Endodermal cell (in vitro differentiated cells): ENCODE data around the gene LCN1. TPM values are rescaled to one million over a fixed set of nuclear protein-coding genes. Genes with fewer than 3 reads are reported as not detected.

ENCODE experiments used
- DNase-seq: peaks from one replicate; pipeline ENCODE4 v3.0.0-alpha.2; 2017
- H3K27ac ChIP-seq: 2 replicates; pipeline ENCODE4 v1.5.1; 2013; ENCODE audit warnings: mild to moderate bottlenecking, low read depth, low read length, moderate library complexity
- H3K27me3 ChIP-seq: 2 replicates; pipeline ENCODE4 v1.6.1; 2013; ENCODE audit warnings: mild to moderate bottlenecking, low read length, moderate library complexity; ENCODE audit not compliant: insufficient read depth, control insufficient read depth, poor library complexity, severe bottlenecking
- H3K36me3 ChIP-seq: 2 replicates; pipeline ENCODE4 v1.7.0; 2013; ENCODE audit warnings: mild to moderate bottlenecking, low read length, moderate library complexity; ENCODE audit not compliant: control insufficient read depth, insufficient read depth
- H3K4me1 ChIP-seq: one replicate; pipeline ENCODE4 v1.7.0; 2013; ENCODE audit warnings: low read length; ENCODE audit not compliant: control insufficient read depth, insufficient read depth
- H3K4me3 ChIP-seq: 2 replicates; pipeline ENCODE4 v1.5.1; 2013; ENCODE audit warnings: mild to moderate bottlenecking, low read length, moderate library complexity
- H3K9ac ChIP-seq: 2 replicates; pipeline ENCODE4 v1.6.1; 2013; ENCODE audit warnings: mild to moderate bottlenecking, low read length, moderate library complexity; ENCODE audit not compliant: poor library complexity, severe bottlenecking; ENCODE audit errors: extremely low read depth
- H3K9me3 ChIP-seq: 2 replicates; pipeline ENCODE4 v1.6.1; 2013; ENCODE audit warnings: mild to moderate bottlenecking, low read length, moderate library complexity; ENCODE audit not compliant: control insufficient read depth
- H3K27ac Mint-ChIP-seq: 2 replicates; pipeline ENCODE4 v1.8.0; 2020; ENCODE audit warnings: mixed read lengths
- H3K27me3 Mint-ChIP-seq: 2 replicates; pipeline ENCODE4 v1.8.0; 2021; ENCODE audit warnings: mild to moderate bottlenecking, mixed read lengths; ENCODE audit not compliant: insufficient read depth
- H3K36me3 Mint-ChIP-seq: 2 replicates; pipeline ENCODE4 v1.8.0; 2020; ENCODE audit warnings: low read depth, mixed read lengths
- H3K4me1 Mint-ChIP-seq: 2 replicates; pipeline ENCODE4 v1.8.0; 2020; ENCODE audit warnings: mixed read lengths
- H3K4me3 Mint-ChIP-seq: 2 replicates; pipeline ENCODE4 v1.8.0; 2020; ENCODE audit warnings: mild to moderate bottlenecking, moderate library complexity, mixed read lengths
- H3K9me3 Mint-ChIP-seq: 2 replicates; pipeline ENCODE4 v1.8.0; 2020; ENCODE audit warnings: mild to moderate bottlenecking, mixed read lengths
- WGBS, 2 experiments: methylation state at CpG; one replicate each; pipeline versions ENCODE4 v1.1.5 to v1.1.7; 2013; ENCODE audit warnings: missing lambda C conversion rate in 2 of 2, mixed read lengths in 1 of 2; ENCODE audit not compliant: insufficient coverage in 1 of 2, insufficient read length in 1 of 2; 5-methylcytosine and 5-hydroxymethylcytosine counted together
- long read RNA-seq, 4 experiments: library from polyadenylated mRNA in 2 of 4; library from RNA in 1 of 4; library from capped mRNA in 1 of 4; stranded (forward) in 3 of 4; unstranded in 1 of 4; transcript quantifications; one replicate each; pipeline ENCODE4 v2.0.0, GENCODE V29; 2020 to 2021; ENCODE audit warnings: inconsistent platforms in 1 of 4
- polyA plus RNA-seq, 2 experiments: library from polyadenylated mRNA; stranded (reverse); fragments of 50-300 nt; gene quantifications; one replicate each; pipeline ENCODE4 v1.2.3, GENCODE V29; 2013
- total RNA-seq, 2 donors: library from RNA; stranded (reverse); fragmentation: NEBNext Ultra II Directional in 1 of 2; extraction: Animal tissue kit (Norgen Biotek cat#: 25700) in 1 of 2; gene quantifications; 2 replicates in 1 of 2; 3 replicates in 1 of 2; pipeline ENCODE4 v1.2.1, GENCODE V29; 2021
- TF ChIP-seq, protein P1 (sequence below): fragments of 200-600 bp; sonication (generic); conservative IDR thresholded peaks from 2 replicates; pipeline ENCODE4 v1.5.0; 2021; ENCODE audit warnings: antibody characterized with exemption, mild to moderate bottlenecking

The LCN1 gene
- not detected for total RNA-seq
- not detected for polyA plus RNA-seq (2013, experiment 1 of 2)
- not detected for polyA plus RNA-seq (2013, experiment 2 of 2)
- long read RNA-seq, experiment 1: 0 reads
- long read RNA-seq, experiment 2: 0 reads
- long read RNA-seq, experiment 3: 0 reads
- long read RNA-seq, experiment 4: 0 reads

DNA sequence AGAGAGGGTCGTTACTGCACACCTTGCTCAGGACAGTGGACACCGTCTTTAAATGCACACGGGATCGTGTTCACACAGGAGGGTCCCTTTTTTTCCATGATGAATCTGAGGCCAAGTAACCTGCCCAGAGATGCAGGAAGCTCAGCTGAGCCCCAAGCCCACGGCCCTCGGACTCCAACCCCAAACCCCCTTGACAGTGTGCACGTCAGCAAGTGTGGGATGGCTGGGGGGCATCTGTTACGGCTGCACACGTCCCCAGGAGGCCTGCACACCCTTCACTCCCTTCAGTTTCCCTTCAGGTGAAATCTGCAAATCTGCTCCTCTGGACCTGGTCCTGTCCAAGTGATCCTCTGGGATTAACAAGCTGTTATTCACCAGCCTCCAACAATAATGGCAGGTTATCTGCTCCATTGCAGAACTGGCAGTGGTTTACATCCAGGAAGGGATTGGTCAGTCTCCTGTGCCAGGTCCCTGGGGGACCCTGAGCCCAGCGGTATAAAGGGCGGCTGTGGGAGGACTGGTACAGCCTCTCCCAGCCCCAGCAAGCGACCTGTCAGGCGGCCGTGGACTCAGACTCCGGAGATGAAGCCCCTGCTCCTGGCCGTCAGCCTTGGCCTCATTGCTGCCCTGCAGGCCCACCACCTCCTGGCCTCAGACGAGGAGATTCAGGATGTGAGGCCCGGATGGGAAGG, at the start of gene LCN1:
Gene LCN1, plus strand, starts transcription at position 525 of the 692 bp plus-strand sequence. Its CDS starts 58 bp downstream, at position 583.
- 90 to 94% methylated on average over 10 to 18 of the region's 18 CpGs for WGBS, 2 experiments
- H3K9me3 Mint-ChIP-seq: no peaks in the 10 kb centered on the region
- H3K36me3 Mint-ChIP-seq: no peaks in the 10 kb centered on the region

DNA sequence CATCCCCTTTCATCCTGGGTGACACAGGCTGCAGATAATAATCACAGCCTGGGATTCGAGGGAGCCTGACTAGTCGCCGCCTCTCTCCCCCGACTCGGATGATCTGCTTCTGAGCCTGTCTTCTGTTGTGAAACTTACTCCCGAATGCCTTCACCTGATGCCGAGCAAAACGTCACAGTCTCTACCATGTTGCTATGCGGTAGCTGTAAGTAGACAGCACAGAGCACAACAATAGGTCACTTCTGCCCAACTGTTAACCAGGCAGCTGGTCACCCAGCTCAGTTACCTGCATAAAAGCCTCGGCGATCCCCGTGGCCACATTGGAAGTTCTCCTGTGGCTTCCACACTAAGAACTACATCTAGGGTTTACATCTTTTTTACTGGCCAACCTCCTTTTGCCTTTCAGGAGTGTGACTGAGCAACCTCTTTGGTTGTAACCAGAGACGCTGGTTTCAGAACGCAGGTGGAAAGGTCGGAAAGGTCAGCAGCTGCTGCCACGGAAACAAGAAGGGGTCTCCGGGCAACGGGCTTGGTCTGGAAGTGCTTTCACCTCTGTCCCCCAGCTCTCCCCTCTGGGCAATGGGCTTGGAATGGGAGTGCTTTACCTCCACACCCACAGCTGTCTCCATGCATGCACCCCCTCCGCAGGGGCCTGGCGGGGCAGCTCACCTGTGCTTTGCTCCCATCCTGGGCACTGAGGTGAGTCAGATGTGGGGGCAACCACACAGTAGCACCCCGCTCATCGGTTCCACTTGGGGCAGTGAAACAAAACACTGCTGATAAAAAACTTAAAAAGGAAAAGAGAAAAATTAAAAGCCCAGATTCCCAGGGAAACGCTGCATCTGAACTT, 49.2 kb upstream of the LCN1 start:
- Mint-ChIP-seq H3K9me3 (no peaks in the 10 kb centered on the region), H3K4me3 (no peak overlapping the region), H3K36me3 (peaks cover 4% of the 10 kb centered on the region), H3K4me1 (peaks cover 39% of the 10 kb centered on the region), H3K27me3 (no peaks in the 10 kb centered on the region), H3K27ac (no peak overlapping the region)
- no peak overlapping the region for H3K4me3 ChIP-seq
- no peak overlapping the region for H3K9ac ChIP-seq
- H3K9me3 ChIP-seq: no peaks in the 10 kb centered on the region
- 79 to 88% methylated on average over 19 to 23 of the region's 23 CpGs for WGBS, 2 experiments
- H3K27me3 ChIP-seq: no peaks in the 10 kb centered on the region
- H3K36me3 ChIP-seq: no peaks in the 10 kb centered on the region
- TF ChIP-seq, protein P1, sequence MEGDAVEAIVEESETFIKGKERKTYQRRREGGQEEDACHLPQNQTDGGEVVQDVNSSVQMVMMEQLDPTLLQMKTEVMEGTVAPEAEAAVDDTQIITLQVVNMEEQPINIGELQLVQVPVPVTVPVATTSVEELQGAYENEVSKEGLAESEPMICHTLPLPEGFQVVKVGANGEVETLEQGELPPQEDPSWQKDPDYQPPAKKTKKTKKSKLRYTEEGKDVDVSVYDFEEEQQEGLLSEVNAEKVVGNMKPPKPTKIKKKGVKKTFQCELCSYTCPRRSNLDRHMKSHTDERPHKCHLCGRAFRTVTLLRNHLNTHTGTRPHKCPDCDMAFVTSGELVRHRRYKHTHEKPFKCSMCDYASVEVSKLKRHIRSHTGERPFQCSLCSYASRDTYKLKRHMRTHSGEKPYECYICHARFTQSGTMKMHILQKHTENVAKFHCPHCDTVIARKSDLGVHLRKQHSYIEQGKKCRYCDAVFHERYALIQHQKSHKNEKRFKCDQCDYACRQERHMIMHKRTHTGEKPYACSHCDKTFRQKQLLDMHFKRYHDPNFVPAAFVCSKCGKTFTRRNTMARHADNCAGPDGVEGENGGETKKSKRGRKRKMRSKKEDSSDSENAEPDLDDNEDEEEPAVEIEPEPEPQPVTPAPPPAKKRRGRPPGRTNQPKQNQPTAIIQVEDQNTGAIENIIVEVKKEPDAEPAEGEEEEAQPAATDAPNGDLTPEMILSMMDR: no peak
- H3K4me1 ChIP-seq: peaks cover 14% of the 10 kb centered on the region
- DNase-seq: no peak
- H3K27ac ChIP-seq: peak overlapping the region; percentile 48

More for the DNA sequence above, at the start of gene LCN1:
- Mint-ChIP-seq H3K27me3 (no peaks in the 10 kb centered on the region), H3K4me3 (no peak within 1 kb of the TSS), H3K4me1 (no peaks in the 10 kb centered on the region), H3K27ac (no peak within 1 kb of the TSS)
- TF ChIP-seq, protein P1: no peak
- Histone ChIP-seq H3K4me3 (no peak within 1 kb of the TSS), H3K36me3 (no peaks in the 10 kb centered on the region), H3K9ac (no peak within 1 kb of the TSS), H3K27ac (no peak within 1 kb of the TSS), H3K9me3 (no peaks in the 10 kb centered on the region), H3K4me1 (no peaks in the 10 kb centered on the region), H3K27me3 (no peaks in the 10 kb centered on the region)
- DNase-seq: no peak

DNA sequence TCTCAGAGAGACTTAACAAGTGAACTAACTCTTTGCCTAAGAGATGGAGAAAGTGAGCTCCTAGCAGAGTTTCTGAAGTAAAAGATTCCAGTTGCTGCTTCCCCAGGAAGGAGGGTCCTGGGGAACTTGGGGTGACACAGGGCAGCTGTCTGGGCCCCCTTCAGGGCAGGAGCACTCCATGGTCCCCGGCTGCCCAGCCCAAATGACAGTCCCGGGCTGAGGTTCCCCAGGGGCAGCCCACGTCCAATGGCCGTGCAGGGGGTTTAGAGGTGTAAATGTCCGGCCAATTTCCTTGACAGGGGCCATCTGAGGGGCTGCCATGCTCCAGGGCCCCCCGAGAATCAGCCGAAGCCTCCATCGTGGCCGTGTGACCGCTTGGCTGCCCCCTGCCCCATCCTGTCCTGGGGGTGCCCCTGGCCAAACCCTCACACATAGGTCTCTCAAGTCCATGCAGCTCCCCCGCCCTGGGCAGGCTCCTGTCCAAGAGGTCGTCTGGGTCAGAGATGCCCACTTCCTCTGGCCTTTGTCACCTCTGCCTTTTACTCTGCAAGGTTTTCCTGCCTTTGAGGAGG, 47.2 kb upstream of the LCN1 start:
- Mint-ChIP-seq H3K36me3 (no peaks in the 10 kb centered on the region), H3K27ac (no peak overlapping the region), H3K4me3 (no peak overlapping the region), H3K4me1 (peaks cover 28% of the 10 kb centered on the region), H3K9me3 (no peaks in the 10 kb centered on the region), H3K27me3 (no peaks in the 10 kb centered on the region)
- Histone ChIP-seq H3K27ac (no peak overlapping the region), H3K4me1 (peaks cover 8% of the 10 kb centered on the region), H3K27me3 (no peaks in the 10 kb centered on the region), H3K9ac (no peak overlapping the region), H3K4me3 (no peak overlapping the region), H3K9me3 (no peaks in the 10 kb centered on the region), H3K36me3 (no peaks in the 10 kb centered on the region)
- TF ChIP-seq, protein P1: no peak
- DNase-seq: no peak
- WGBS, 2 experiments: 87 to 93% methylated on average over 8 to 12 of the region's 12 CpGs
